GM19023 (cell line): Measurements from ENCODE around the gene METTL2A.
A peak's percentile ranks its signal among the peaks of the same experiment; 100 is the strongest.
"Not testable (repeated sequence)": the region's sequence is repeated elsewhere in the genome, so short reads cannot be mapped to it uniquely, and the experiment has no call there.

Source experiments
- ATAC-seq: cut with Tn5 transposase; IDR thresholded peaks from one replicate; pipeline ENCODE4 v1.9.1; 2021; ENCODE audit warnings: mild to moderate bottlenecking, moderate library complexity; ENCODE audit not compliant: unreplicated experiment

METTL2A gene

GRCh38 chr17:62471380-62471880 lies 47.7 kb downstream of the METTL2A start:
- not testable (repeated sequence) for ATAC-seq

- ATAC-seq: not testable (repeated sequence)
Measured at GRCh38 chr17:62473030-62473982, 49.6 kb downstream of the METTL2A start.

- ATAC-seq: not testable (repeated sequence)
Measured at GRCh38 chr17:62477111-62477510, 53.4 kb downstream of the METTL2A start.

- peak; percentile 26 for ATAC-seq
Measured at GRCh38 chr17:62477718-62478408, 54.2 kb downstream of the METTL2A start.

DNA sequence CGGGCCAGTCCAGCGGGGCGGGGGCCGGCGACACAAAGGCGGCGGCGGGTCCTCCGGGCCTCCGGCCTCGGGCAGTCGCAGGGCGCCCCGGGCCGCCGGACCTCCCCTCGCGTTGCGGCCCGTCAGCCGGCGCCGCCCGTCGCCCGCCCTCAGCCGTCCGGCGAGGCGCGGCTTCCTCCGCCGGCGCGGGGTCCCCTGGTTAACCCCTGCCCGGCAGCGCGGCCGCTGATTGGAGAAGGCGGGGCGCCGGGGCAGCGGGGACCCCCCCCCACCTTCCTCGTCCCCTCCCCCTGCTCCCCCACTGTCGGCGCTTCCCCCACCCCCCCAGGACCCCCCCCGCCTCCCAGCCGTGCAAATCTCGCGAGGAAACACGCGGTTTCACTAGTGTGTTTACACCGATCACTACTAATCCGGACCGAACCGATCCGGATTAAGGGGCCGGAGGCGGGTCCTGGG lies 54.8 kb downstream of the METTL2A start, which contains the start of gene TLK2:
TSS of gene TLK2 (plus strand) at position 402 of the 456 bp plus-strand sequence. CDS start 2,301 bp downstream, outside the sequence.
- ATAC-seq: peak; percentile 80

- ATAC-seq: peak; percentile 32
Measured at GRCh38 chr17:62478880-62479638, 55.4 kb downstream of the METTL2A start.

- not testable (repeated sequence) for ATAC-seq
Measured at GRCh38 chr17:62479639-62480258, 56.1 kb downstream of the METTL2A start.

DNA sequence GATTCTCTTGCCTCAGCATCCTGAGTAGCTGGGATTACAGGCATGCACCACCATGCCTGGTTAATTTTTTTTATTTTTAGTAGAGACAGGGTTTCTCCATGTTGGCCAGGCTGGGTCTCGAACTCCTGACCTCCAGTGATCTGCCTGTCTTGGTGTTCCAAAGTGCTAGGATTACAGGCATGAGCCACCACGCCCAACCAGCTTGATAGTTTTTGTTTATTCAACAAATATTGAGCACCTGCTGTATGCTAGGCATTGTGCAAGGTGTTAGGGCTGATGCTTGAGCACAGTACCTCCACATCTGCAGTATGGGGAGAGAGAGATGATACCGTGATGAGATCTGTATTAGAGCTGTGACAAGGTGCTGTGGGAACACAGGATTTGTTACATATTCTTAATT lies 58.9 kb downstream of the METTL2A start:
- ATAC-seq: not testable (repeated sequence)

DNA sequence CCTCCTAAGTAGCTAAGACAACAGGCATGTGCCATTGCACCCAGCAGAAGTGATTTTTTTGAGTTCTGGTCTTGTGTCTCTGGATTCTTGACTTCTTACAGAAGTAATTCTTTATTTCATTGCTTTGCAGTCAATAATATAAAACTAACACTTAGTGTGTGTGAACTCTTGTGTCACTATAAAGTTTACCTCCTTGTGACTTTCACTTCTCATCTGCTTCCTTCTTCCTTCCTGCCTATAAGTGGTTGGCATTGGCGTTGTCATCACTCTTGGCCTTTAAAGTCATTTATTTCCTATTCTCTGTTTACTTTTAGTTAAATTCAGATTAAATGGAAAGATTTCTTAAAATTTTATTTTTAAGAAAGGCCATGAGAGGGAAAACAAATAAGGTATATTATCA lies 67.3 kb downstream of the METTL2A start:
- not testable (repeated sequence) for ATAC-seq

GRCh38 chr17:62493049-62493655 lies 69.5 kb downstream of the METTL2A start:
- ATAC-seq: not testable (repeated sequence)

DNA sequence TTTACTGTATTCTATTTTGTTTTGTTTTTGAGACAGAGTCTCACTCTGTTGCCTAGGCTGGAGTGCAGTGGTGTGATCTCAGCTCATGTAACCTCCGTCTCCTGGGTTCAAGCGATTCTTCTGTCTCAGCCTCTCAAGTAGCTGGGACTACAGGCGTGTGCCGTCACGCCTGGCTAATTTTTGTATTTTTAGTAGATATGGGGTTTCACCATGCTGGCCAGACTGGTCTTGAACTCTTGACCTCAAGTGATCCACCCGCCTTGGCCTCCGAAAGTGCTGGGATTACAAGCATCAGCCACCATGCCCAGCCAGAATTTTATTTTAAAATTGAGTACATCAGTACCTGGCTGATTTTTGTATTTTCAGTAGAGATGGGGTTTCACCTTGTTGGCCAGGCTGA lies 70.4 kb downstream of the METTL2A start:
- ATAC-seq: not testable (repeated sequence)

DNA sequence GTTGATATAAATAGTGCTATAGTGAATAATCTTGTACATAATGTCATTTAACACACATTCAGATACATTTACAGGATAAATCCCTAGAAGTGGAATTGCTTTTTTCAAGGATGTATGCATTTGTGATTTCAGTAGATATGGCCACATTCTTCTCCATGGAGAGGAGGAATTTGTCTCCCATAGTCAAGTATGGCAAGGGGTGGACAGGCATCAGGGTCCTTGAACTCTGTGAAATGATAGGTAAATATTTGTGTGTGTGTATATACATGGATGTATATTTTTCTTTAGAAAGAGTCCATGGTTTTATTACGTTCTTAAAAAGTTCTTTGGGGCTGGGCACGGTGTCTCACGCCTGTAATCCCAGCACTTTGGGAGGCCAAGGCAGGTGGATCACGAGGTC lies 72.6 kb downstream of the METTL2A start:
- not testable (repeated sequence) for ATAC-seq

DNA sequence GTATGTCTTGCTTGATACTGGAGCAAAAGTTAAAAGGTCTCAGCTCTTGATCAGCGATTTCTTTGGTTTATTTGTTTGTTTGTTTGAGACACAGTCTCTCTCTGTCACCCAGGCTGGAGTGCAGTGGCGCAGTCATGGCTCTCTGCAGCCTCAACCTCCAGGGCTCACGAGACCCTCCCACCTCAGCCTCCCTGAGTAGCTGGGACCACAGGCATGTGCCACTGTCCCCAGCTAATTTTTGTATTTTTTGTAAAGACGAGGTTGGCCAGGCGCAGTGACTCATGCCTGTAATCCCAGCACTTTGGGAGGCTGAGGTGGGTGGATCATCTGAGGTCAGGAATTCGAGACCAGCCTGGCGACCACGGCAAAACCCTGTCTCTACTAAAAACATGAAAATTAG lies 75.1 kb downstream of the METTL2A start:
- ATAC-seq: not testable (repeated sequence)
